Measurements from ENCODE around the gene CAV1.

Gene CAV1

DNA sequence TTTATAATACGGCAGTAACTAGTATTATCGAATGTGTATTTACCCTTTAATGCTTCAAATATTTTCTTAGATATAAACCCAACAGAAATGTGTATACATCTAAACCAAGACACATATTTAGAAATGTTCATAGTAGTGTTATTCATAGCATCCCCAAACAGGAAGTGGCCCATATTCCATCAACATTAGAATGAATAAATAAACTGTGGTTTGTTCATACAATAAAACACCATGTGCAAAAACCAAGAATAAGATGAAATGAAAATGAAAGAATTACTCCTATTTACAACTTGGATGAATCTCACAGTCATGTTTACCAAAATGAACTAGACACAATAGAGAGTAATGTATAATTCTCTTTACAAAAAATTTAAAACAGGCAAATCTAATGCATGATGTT lies 34.5 kb upstream of the CAV1 start:
- Histone ChIP-seq H3K9me3 (no peaks in the 10 kb centered on the region), H3K36me3 (no peaks in the 10 kb centered on the region), H3K27ac (peak overlapping the region; percentile 67 to 98), H3K4me1 (peaks cover 0 to 83% (median 29%) of the 10 kb centered on the region in 4 donors), H3K27me3 (no peaks in the 10 kb centered on the region), H3K4me3 (no peak overlapping the region)
- TF ChIP-seq, protein P1, sequence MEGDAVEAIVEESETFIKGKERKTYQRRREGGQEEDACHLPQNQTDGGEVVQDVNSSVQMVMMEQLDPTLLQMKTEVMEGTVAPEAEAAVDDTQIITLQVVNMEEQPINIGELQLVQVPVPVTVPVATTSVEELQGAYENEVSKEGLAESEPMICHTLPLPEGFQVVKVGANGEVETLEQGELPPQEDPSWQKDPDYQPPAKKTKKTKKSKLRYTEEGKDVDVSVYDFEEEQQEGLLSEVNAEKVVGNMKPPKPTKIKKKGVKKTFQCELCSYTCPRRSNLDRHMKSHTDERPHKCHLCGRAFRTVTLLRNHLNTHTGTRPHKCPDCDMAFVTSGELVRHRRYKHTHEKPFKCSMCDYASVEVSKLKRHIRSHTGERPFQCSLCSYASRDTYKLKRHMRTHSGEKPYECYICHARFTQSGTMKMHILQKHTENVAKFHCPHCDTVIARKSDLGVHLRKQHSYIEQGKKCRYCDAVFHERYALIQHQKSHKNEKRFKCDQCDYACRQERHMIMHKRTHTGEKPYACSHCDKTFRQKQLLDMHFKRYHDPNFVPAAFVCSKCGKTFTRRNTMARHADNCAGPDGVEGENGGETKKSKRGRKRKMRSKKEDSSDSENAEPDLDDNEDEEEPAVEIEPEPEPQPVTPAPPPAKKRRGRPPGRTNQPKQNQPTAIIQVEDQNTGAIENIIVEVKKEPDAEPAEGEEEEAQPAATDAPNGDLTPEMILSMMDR (IDR thresholded peaks at IDR 0.05): no peak
- intact Hi-C loops (cut with DNase I; ENCODE audit: low total_unique reads): loop anchor here (5.0 kb wide), 1 partner anchor 43 kb away; no protein-coding TSS in a partner anchor
- DNase-seq: no peak

DNA sequence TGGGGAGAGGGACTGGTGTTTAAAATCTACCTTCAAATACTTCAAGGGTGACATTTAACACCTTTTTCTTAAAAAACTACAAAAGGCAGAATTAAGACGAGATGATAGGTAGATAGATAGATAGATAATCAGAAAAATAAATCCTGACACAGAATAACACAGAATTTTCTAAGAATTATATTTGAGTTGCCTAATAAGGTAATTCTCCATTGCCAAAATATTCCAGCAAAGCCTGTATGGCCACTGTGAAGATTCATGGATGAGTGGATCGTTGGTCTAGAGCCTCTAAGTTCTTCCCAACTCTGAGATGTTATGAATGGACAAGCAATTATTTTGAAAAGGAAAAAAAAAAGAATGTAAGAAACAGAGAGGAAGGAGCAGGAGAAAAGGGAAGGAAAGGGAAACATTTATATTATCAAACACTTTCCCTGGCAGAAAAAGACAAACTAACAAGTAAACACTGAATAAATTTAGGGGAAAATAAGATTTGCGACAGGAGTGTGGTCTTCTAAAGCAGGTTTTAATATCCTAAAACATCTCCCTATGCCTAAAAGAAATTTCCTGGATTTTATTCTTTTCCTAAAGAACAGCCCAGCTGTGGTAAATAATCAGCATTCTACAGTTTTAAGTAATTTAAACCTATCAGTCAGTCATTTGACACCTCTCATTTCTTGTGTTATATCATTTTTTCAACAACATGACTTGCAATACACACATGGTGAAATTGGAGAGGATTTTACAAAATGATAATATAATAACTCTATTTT lies 32.8 kb upstream of the CAV1 start:
- H3K4me3 ChIP-seq: no peak overlapping the region
- TF ChIP-seq, protein P1 (IDR thresholded peaks at IDR 0.05): no peak

DNA sequence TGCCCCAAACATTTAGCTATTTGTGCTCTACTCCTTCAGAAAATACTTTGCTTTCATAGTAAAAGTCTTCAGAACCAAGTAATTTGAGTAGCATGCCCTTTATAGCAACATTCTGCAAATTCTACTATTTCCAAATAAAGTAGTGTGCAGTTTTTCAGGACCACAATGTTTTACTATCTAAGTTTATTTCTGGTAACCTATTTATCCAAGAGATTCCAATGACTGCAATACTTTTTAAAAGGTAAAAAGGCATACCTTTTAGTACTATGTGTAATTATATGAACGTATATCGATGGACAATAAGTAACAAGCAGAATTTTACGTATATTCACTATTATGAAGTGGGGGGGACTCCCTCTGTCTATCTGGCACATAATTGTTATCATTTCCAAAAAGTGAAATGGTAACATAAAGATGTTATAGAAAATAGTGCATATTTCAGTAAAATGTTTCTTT lies 32.2 kb upstream of the CAV1 start:
- TF ChIP-seq, protein P1 (IDR thresholded peaks at IDR 0.05): no peak
- intact Hi-C loops (cut with DNase I; ENCODE audit: low total_unique reads): loop anchor here (5.0 kb wide), 1 partner anchor 45 kb away; no protein-coding TSS in a partner anchor
- DNase-seq: no peak
- Histone ChIP-seq H3K36me3 (no peaks in the 10 kb centered on the region), H3K4me1 (peaks cover 0 to 73% (median 30%) of the 10 kb centered on the region in 4 donors), H3K27ac (peak overlapping the region; percentile 67 to 98), H3K9me3 (no peaks in the 10 kb centered on the region), H3K27me3 (no peaks in the 10 kb centered on the region), H3K4me3 (no peak overlapping the region)

More for the DNA sequence above, 32.8 kb upstream of the CAV1 start:
- Histone ChIP-seq H3K27ac (peak overlapping the region; percentile 67 to 98), H3K4me1 (peaks cover 0 to 78% (median 32%) of the 10 kb centered on the region in 4 donors), H3K36me3 (no peaks in the 10 kb centered on the region), H3K9me3 (no peaks in the 10 kb centered on the region), H3K27me3 (no peaks in the 10 kb centered on the region)
- intact Hi-C loops (cut with DNase I; ENCODE audit: low total_unique reads): loop anchor here (5.0 kb wide), 1 partner anchor 45 kb away; no protein-coding TSS in a partner anchor
- no peak for DNase-seq

DNA sequence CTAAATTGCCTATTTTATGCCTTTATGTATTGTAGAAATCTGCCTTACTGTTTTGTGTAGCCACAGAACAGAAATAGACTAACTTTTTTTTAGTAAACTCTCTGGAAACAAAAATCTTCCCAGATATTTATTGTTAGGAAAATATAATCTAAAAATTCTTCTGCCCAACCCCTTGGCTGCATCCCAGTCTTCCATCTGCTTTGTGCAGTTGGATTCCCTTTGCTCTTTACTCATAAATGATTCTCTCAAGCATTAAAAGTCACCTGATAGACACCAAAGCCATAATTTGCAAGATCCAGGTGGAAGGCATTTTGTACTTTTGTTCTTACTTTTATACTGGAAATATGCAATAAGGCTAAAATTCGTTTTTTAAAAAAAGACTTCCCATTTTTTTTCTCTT lies 31.4 kb upstream of the CAV1 start:
- intact Hi-C loops (cut with DNase I; ENCODE audit: low total_unique reads): loop anchor here (5.0 kb wide), 1 partner anchor 46 kb away; no protein-coding TSS in a partner anchor
- Histone ChIP-seq H3K4me3 (no peak overlapping the region), H3K36me3 (no peaks in the 10 kb centered on the region), H3K4me1 (peaks cover 0 to 73% (median 30%) of the 10 kb centered on the region in 4 donors), H3K27ac (peak overlapping the region; percentile 67 to 98), H3K9me3 (no peaks in the 10 kb centered on the region), H3K27me3 (no peaks in the 10 kb centered on the region)
- no peak for DNase-seq
- TF ChIP-seq, protein P1 (IDR thresholded peaks at IDR 0.05): no peak

DNA sequence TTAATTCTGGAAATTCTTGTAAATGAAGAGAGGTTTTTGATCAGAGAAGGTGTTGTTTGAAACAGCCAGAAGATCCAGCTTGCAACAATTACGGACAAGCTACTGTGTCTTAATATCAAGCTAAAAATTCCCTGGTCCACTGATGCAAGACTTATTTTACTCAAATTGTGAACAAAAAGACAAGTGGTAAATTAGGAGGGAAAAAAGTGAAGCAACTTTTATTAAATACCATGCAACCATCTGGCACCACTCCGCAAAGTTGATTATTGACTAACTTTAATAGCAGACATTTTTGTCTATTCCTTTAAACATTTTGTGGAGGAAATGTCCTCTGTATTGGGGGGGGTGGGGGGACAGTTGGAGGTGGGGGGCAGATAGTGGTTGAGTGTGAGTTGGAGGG lies 30.4 kb upstream of the CAV1 start:
- no peak for DNase-seq
- intact Hi-C loops (cut with DNase I; ENCODE audit: low total_unique reads): loop anchor here (5.0 kb wide), 1 partner anchor 47 kb away; no protein-coding TSS in a partner anchor
- no peaks in the 10 kb centered on the region for H3K27me3 ChIP-seq
- H3K36me3 ChIP-seq: no peaks in the 10 kb centered on the region
- H3K9me3 ChIP-seq: no peaks in the 10 kb centered on the region
- H3K4me1 ChIP-seq: peaks cover 0 to 69% (median 30%) of the 10 kb centered on the region in 4 donors
- TF ChIP-seq, protein P1 (IDR thresholded peaks at IDR 0.05): no peak
- H3K27ac ChIP-seq: peak overlapping the region; percentile 39 to 98
- no peak overlapping the region for H3K4me3 ChIP-seq
